EL (cell line): ENCODE measurements around the gene UPP1.
A peak's percentile ranks its signal among the peaks of the same experiment; 100 is the strongest.
"Not testable (repeated sequence)": the region's sequence is repeated elsewhere in the genome, so short reads cannot be mapped to it uniquely, and the experiment has no call there.

Experiments
- DNase-seq: peaks from one replicate; pipeline ENCODE4 v3.0.0-alpha.2; 2016

UPP1 gene

GRCh38 chr7:48112401-48113165 is 23.5 kb downstream of the UPP1 start:
- peak; percentile 71 for DNase-seq

- DNase-seq, result no peak
These were observed 24.2 kb downstream of the UPP1 start for GRCh38 chr7:48113275-48113674.

GRCh38 chr7:48114115-48114514 is 25.1 kb downstream of the UPP1 start:
- DNase-seq, result no peak

GRCh38 chr7:48114589-48114988 is 25.5 kb downstream of the UPP1 start:
- no peak for DNase-seq

- DNase-seq, result no peak
These were observed 27.0 kb downstream of the UPP1 start for GRCh38 chr7:48116043-48116442.

- no peak for DNase-seq
These were observed 29.0 kb downstream of the UPP1 start for GRCh38 chr7:48118041-48118440.

- DNase-seq, result not testable (repeated sequence)
These were observed 31.5 kb downstream of the UPP1 start for GRCh38 chr7:48120536-48120935.

GRCh38 chr7:48126037-48126436 is 37.0 kb downstream of the UPP1 start:
- DNase-seq, result no peak

GRCh38 chr7:48130658-48131108 is 41.6 kb downstream of the UPP1 start:
- DNase-seq, result peak; percentile 42

GRCh38 chr7:48132792-48133191 is 43.7 kb downstream of the UPP1 start:
- no peak for DNase-seq

GRCh38 chr7:48139459-48139858 is 50.4 kb downstream of the UPP1 start:
- DNase-seq, result peak; percentile 35

GRCh38 chr7:48140001-48140681 is 51.1 kb downstream of the UPP1 start:
- DNase-seq, result peak; percentile 56

GRCh38 chr7:48141521-48141920 is 52.5 kb downstream of the UPP1 start:
- no peak for DNase-seq

- DNase-seq, result no peak
These were observed 55.3 kb downstream of the UPP1 start for GRCh38 chr7:48144291-48144768.

- DNase-seq, result no peak
These were observed 58.1 kb downstream of the UPP1 start for GRCh38 chr7:48147078-48147591.

- DNase-seq, result not testable (repeated sequence)
These were observed 58.6 kb downstream of the UPP1 start for GRCh38 chr7:48147690-48148089.

- DNase-seq, result no peak
These were observed 59.2 kb downstream of the UPP1 start for GRCh38 chr7:48148311-48148710.

GRCh38 chr7:48149058-48149457 is 60.0 kb downstream of the UPP1 start:
- DNase-seq, result no peak

GRCh38 chr7:48150086-48150485 is 61.0 kb downstream of the UPP1 start:
- no peak for DNase-seq

GRCh38 chr7:48154792-48155413 is 65.8 kb downstream of the UPP1 start:
- DNase-seq, result peak; percentile 59
